Skeletal muscle satellite cell (primary cell): Measurements from ENCODE around the gene ARHGAP42.

ENCODE experiments used
- H3K27me3 ChIP-seq: 2 replicates; pipeline ENCODE4 v1.7.0; 2013; ENCODE audit warnings: low read length; ENCODE audit not compliant: control insufficient read depth, insufficient read depth
- H3K36me3 ChIP-seq: 2 replicates; pipeline ENCODE4 v1.7.0; 2013; ENCODE audit warnings: mild to moderate bottlenecking, control low read depth, low read length; ENCODE audit not compliant: insufficient read depth
- H3K4me1 ChIP-seq: 2 replicates; pipeline ENCODE4 v1.7.0; 2013; ENCODE audit warnings: low read length; ENCODE audit not compliant: control insufficient read depth, insufficient read depth
- H3K4me2 ChIP-seq: 2 replicates; pipeline ENCODE4 v1.7.0; 2013; ENCODE audit warnings: mild to moderate bottlenecking, low read length
- H3K4me3 ChIP-seq: 2 replicates; pipeline ENCODE4 v1.7.0; 2013; ENCODE audit warnings: low read length
- H3K9ac ChIP-seq: 2 replicates; pipeline ENCODE4 v1.7.0; 2013; ENCODE audit warnings: mild to moderate bottlenecking, low read depth, low read length, moderate library complexity
- H3K9me3 ChIP-seq: replicated peaks from 2 replicates; pipeline ENCODE4 v1.7.0; 2013; ENCODE audit warnings: mild to moderate bottlenecking, control low read depth, low read length

Gene ARHGAP42

DNA sequence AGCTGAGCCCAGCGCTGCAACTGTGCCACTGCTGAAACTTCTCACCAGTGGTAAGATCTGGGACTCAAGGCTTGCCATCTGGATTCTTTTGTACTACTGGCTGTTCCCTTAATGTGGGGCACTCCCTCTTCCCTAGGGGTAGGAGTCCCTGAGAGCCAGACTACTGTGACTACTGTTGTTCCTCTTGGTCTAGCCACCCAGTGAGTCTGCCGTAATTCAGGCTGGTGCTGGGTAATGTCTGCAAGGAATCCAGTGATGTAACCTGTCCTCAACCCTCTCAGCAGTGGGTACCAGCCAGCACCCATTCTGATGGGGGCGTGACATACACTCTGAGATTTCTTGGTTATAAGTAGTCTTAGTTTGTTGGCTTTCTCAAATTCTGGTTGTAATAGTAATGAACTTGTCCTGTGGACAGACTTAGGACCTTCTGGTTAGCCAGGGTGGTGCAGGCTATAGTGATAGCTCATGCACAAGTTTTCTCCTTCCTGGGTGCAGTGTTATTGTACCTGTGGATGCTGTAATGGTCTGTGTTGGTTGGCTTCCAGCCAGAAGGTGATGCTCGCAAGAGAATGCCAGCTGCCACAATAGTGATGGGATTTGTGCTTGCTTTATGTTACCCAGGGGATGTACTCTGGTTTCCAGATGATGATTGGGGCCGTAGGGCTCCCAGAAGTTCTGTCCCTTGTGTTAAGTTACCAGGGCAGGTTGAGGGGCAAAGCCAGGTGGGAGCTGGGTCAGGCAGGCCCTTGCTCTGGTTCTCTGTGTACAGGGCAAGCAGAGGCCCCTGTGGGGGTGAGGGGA lies 65.5 kb downstream of the ARHGAP42 start:
- H3K9me3 ChIP-seq: peaks cover 4% of the 10 kb centered on the region
- H3K4me1 ChIP-seq: no peaks in the 10 kb centered on the region
- H3K4me3 ChIP-seq: no peak overlapping the region
- no peak overlapping the region for H3K4me2 ChIP-seq
- H3K9ac ChIP-seq: no peak overlapping the region
- no peaks in the 10 kb centered on the region for H3K27me3 ChIP-seq
- no peaks in the 10 kb centered on the region for H3K36me3 ChIP-seq

DNA sequence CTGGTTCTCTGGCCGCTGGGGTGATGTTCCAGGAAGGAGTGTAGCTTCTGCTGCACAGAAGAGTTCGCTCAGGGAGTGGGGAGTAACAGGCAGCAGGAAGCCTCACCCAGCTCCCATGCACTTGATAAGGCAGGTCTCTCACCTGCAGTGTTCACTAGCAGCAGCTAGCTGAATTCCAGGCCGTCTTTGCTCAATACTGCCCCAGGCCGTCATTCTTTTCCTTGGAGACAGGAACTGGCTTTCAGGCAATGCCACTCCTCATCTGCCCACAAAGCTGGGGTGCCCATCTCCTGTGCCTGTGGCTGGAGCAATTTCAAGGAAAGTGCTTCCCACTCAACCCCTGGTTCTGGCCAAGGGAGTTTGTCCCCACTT lies 66.1 kb downstream of the ARHGAP42 start:
- Histone ChIP-seq H3K36me3 (no peaks in the 10 kb centered on the region), H3K27me3 (no peaks in the 10 kb centered on the region), H3K9ac (no peak overlapping the region), H3K9me3 (peaks cover 4% of the 10 kb centered on the region), H3K4me3 (no peak overlapping the region), H3K4me1 (no peaks in the 10 kb centered on the region), H3K4me2 (no peak overlapping the region)

DNA sequence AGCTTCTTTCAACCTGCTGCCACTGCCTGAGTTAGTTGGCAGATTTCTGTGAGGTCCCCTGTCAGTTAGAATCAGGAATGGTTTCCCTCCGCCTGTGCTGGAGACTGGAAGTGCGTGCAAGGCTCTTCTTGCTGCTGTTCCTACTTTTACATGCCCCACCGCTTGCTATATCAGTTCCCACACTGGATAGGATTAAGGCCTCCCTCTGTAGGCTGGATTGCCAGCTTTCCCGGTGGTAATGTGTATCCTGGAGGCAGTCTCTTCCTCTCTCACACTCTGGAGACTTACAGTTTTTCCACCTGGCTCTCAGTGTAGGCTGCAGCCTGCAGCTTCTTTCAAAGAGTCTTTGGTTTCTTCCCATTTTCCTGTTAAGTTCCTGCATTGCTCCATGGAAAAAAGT lies 66.5 kb downstream of the ARHGAP42 start:
- Histone ChIP-seq H3K27me3 (no peaks in the 10 kb centered on the region), H3K9me3 (peaks cover 4% of the 10 kb centered on the region), H3K4me1 (no peaks in the 10 kb centered on the region), H3K9ac (no peak overlapping the region), H3K36me3 (no peaks in the 10 kb centered on the region), H3K4me3 (no peak overlapping the region), H3K4me2 (no peak overlapping the region)

DNA sequence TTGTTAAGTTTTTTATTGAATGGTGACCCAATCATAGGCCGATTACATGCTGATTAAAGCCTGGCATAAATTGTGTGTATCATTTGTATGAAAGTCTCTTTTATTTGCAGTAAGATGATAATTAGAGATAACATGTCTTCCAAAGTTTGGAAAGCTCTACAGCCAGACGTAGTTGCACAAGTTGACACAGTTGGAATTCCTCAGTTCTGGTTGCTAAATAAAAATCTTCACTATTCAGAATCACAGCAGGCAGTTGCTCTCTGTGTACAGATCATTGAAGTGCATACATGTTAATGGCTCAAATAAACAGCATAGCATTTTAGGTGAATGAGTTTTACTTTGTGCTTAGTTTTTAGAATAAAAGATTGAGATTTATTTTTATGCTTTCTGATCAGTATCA lies 69.5 kb downstream of the ARHGAP42 start:
- H3K9ac ChIP-seq: no peak overlapping the region
- no peaks in the 10 kb centered on the region for H3K9me3 ChIP-seq
- H3K27me3 ChIP-seq: no peaks in the 10 kb centered on the region
- no peak overlapping the region for H3K4me2 ChIP-seq
- H3K4me3 ChIP-seq: no peak overlapping the region
- H3K4me1 ChIP-seq: no peaks in the 10 kb centered on the region
- H3K36me3 ChIP-seq: no peaks in the 10 kb centered on the region

DNA sequence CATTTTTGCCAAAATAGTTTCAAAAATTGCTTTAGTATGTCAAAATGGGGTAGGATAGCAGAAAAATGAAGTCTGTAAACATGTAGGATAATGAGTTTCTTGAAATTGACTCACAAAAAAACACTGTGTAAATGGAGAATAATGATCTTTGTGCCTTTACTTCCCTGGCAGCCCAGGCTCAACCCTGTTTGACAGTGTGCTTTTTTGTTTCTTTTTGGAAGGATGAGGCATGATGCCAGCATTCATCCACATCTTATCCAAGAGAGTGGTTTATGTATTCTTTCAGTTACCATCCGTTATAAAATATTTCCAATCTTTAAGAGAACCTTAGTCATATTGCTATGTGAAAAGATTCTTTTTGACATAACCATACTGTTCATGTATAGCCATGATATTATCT lies 70.6 kb downstream of the ARHGAP42 start:
- H3K9ac ChIP-seq: no peak overlapping the region
- H3K4me3 ChIP-seq: no peak overlapping the region
- no peaks in the 10 kb centered on the region for H3K36me3 ChIP-seq
- no peak overlapping the region for H3K4me2 ChIP-seq
- H3K9me3 ChIP-seq: no peaks in the 10 kb centered on the region
- no peaks in the 10 kb centered on the region for H3K27me3 ChIP-seq
- no peaks in the 10 kb centered on the region for H3K4me1 ChIP-seq

DNA sequence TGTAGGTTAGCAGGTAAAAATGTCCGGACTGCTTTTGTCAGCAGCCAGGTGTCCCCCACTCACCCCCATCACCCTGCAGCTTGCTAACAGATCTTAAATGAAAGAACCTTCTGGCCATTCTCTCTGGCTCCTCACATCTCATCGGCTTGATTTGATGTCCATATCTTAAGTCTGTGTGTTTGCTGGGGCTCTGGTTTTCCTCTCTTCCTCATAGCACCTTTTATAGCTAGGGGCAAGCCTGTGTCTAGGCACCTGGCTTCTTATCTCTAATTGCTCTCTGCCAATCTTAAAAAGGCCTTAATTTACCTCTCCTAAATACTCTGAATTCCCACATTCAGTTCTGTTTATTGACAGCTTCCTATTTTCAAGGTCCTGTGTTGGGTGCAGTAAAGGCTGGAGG lies 72.0 kb downstream of the ARHGAP42 start:
- Histone ChIP-seq H3K4me2 (no peak overlapping the region), H3K4me3 (no peak overlapping the region), H3K4me1 (no peaks in the 10 kb centered on the region), H3K36me3 (no peaks in the 10 kb centered on the region), H3K9ac (no peak overlapping the region), H3K27me3 (no peaks in the 10 kb centered on the region), H3K9me3 (no peaks in the 10 kb centered on the region)

DNA sequence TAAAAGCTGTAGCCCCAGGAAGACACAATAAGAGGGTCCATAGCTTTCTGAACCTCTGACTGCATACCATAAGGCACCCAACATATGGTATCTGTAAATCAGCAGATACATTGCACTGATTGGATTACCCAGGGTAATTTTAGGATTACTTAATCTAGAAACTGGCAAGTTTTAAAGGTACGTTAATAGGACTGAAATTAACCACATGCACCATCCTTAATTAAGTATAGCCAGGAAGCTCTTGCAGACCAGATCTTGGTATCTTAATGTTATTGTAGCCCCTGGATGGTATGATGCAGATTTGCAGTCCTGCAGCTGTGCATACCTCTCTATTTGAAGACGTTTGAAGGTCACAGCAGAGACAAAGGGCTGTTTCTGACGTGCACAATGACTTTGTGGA lies 72.8 kb downstream of the ARHGAP42 start:
- H3K4me3 ChIP-seq: no peak overlapping the region
- H3K4me1 ChIP-seq: no peaks in the 10 kb centered on the region
- H3K9ac ChIP-seq: no peak overlapping the region
- H3K9me3 ChIP-seq: no peaks in the 10 kb centered on the region
- H3K36me3 ChIP-seq: no peaks in the 10 kb centered on the region
- H3K4me2 ChIP-seq: no peak overlapping the region
- no peaks in the 10 kb centered on the region for H3K27me3 ChIP-seq

DNA sequence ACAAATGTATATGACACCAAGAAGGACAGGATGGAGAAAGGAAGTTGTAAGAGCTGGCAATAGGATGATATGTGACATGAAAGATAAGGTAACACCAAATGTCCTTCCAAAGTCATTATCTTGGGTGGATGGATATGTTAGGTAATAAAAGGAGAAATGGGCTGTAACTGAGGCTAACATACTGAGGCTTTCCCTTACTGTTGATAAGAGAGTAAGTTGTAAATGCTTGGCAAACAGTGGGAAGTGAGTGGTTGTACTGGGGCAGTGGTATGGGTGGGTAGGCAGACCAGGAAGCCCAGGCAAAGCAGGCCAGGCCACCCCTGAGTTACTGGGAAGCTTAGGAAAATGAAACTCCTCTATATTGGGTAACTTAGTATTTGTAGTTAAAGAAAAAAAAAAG lies 73.7 kb downstream of the ARHGAP42 start:
- Histone ChIP-seq H3K4me3 (no peak overlapping the region), H3K36me3 (no peaks in the 10 kb centered on the region), H3K27me3 (no peaks in the 10 kb centered on the region), H3K9me3 (no peaks in the 10 kb centered on the region), H3K4me1 (no peaks in the 10 kb centered on the region), H3K4me2 (no peak overlapping the region), H3K9ac (no peak overlapping the region)

DNA sequence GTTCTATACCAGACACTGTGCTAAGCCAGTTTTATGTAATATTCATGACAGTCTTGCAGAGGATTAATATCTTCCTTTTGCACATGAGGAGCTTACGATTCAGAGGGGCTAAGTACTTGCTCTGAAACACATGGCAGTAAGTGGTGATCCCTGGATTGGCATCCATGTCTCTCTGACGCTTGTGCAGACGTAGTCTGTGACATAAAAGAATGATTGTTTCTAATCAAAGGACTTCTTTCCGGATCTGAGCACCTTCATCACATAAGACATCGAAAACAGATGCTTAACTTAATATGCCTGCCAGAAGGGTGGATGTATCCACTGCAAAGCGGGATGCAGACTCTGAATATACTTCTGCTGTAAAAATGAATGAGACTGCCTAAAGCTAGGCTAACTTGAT lies 74.8 kb downstream of the ARHGAP42 start:
- Histone ChIP-seq H3K4me3 (no peak overlapping the region), H3K4me2 (no peak overlapping the region), H3K9me3 (no peaks in the 10 kb centered on the region), H3K27me3 (no peaks in the 10 kb centered on the region), H3K4me1 (no peaks in the 10 kb centered on the region), H3K9ac (no peak overlapping the region), H3K36me3 (no peaks in the 10 kb centered on the region)

DNA sequence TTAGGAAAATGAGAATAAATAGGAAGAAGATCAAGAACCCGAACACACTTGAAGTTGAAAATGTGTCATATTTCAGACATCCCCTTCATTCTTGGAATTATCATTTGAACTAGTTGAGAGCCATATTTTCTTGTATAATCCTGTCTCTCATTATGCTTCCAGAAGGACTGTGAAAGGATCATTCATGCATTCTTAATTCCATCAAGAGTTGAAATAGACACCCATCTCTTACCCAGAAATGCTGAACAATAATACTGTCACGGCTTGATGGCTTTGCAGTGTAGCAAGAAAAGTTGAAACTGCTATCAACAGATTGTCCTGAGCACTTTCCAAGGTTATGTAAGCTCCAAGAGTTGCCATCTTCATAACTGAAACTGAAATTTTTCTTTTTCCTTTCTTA lies 79.7 kb downstream of the ARHGAP42 start:
- no peaks in the 10 kb centered on the region for H3K27me3 ChIP-seq
- H3K9me3 ChIP-seq: no peaks in the 10 kb centered on the region
- H3K4me1 ChIP-seq: no peaks in the 10 kb centered on the region
- no peak overlapping the region for H3K9ac ChIP-seq
- no peak overlapping the region for H3K4me3 ChIP-seq
- no peaks in the 10 kb centered on the region for H3K36me3 ChIP-seq
- no peak overlapping the region for H3K4me2 ChIP-seq

DNA sequence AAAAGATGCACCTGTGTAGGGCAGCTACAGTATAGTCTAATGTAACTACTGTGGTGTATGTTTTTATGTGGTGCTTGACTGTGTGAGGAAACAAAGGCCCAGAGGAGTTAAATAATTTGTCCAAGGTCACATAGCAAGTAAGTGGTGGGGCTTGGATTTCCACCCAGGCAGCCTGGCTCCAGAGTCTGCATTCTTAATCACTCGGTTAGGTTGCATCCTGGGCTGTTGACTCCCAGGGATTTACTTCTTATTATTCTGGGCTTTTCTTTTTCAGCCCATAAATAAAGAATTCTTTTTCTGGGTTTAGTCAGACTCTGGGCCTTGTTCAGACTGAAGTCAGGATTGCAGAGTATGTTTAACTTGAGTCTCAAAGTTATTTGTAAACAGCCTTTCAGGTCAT lies 82.1 kb downstream of the ARHGAP42 start:
- Histone ChIP-seq H3K36me3 (no peaks in the 10 kb centered on the region), H3K27me3 (no peaks in the 10 kb centered on the region), H3K4me2 (no peak overlapping the region), H3K4me1 (no peaks in the 10 kb centered on the region), H3K9ac (no peak overlapping the region), H3K9me3 (no peaks in the 10 kb centered on the region), H3K4me3 (no peak overlapping the region)

DNA sequence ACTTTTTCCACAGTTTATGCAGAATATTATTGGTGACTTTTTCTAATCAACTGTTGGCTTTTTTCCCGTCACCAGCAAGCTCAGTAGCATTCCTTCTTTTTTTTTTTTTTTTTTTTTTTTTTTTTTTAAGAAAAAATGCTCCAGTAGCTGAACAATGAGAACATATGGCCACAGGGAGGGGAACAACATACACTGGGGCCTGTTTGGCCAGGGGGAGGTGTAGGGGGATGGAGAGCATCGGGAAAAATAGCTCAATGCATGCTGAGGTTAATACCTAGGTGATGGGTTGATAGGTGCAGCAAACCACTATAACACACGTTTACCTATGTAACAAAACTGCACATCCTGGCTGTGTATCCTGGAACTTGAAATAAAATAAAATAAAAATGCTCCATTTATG lies 82.5 kb downstream of the ARHGAP42 start:
- Histone ChIP-seq H3K36me3 (no peaks in the 10 kb centered on the region), H3K4me3 (no peak overlapping the region), H3K4me1 (no peaks in the 10 kb centered on the region), H3K9me3 (no peaks in the 10 kb centered on the region), H3K9ac (no peak overlapping the region), H3K27me3 (no peaks in the 10 kb centered on the region), H3K4me2 (no peak overlapping the region)
